ENCODE data around the gene LLGL2.

Gene LLGL2

GRCh38 chr17:75572713-75573539, 47.4 kb downstream of the LLGL2 start:
- H3K4me3 ChIP-seq (ENCODE audit: low read depth, low read length): no peak overlapping the region
- in situ Hi-C loops (cut with HindIII; ENCODE audit: low sequenced_read_pairs): no loop called here
- DNase-seq (ENCODE audit: low read depth): no peak
- TF ChIP-seq CTCF (IDR thresholded peaks at IDR 0.05; ENCODE audit: low read depth, low read length, missing control alignments): no peak

- H3K4me3 ChIP-seq (ENCODE audit: low read depth, low read length): no peak overlapping the region
- TF ChIP-seq CTCF (IDR thresholded peaks at IDR 0.05; ENCODE audit: low read depth, low read length, missing control alignments): no peak
- DNase-seq (ENCODE audit: low read depth): no peak
- in situ Hi-C loops (cut with HindIII; ENCODE audit: low sequenced_read_pairs): no loop called here
These were observed 48.1 kb downstream of the LLGL2 start for GRCh38 chr17:75573540-75573957.

GRCh38 chr17:75573994-75574393, 48.5 kb downstream of the LLGL2 start:
- in situ Hi-C loops (cut with HindIII; ENCODE audit: low sequenced_read_pairs): no loop called here
- no peak for TF ChIP-seq CTCF (IDR thresholded peaks at IDR 0.05; ENCODE audit: low read depth, low read length, missing control alignments)
- H3K4me3 ChIP-seq (ENCODE audit: low read depth, low read length): no peak overlapping the region
- no peak for DNase-seq (ENCODE audit: low read depth)

GRCh38 chr17:75574404-75575036, 49.0 kb downstream of the LLGL2 start:
- no peak for TF ChIP-seq CTCF (IDR thresholded peaks at IDR 0.05; ENCODE audit: low read depth, low read length, missing control alignments)
- in situ Hi-C loops (cut with HindIII; ENCODE audit: low sequenced_read_pairs): no loop called here
- DNase-seq (ENCODE audit: low read depth): no peak
- H3K4me3 ChIP-seq (ENCODE audit: low read depth, low read length): no peak overlapping the region

GRCh38 chr17:75575197-75575596, 49.7 kb downstream of the LLGL2 start:
- no peak for DNase-seq (ENCODE audit: low read depth)
- in situ Hi-C loops (cut with HindIII; ENCODE audit: low sequenced_read_pairs): no loop called here
- no peak overlapping the region for H3K4me3 ChIP-seq (ENCODE audit: low read depth, low read length)
- TF ChIP-seq CTCF (IDR thresholded peaks at IDR 0.05; ENCODE audit: low read depth, low read length, missing control alignments): no peak

GRCh38 chr17:75575728-75576127, 50.2 kb downstream of the LLGL2 start:
- no peak for TF ChIP-seq CTCF (IDR thresholded peaks at IDR 0.05; ENCODE audit: low read depth, low read length, missing control alignments)
- in situ Hi-C loops (cut with HindIII; ENCODE audit: low sequenced_read_pairs): no loop called here
- H3K4me3 ChIP-seq (ENCODE audit: low read depth, low read length): no peak overlapping the region
- DNase-seq (ENCODE audit: low read depth): no peak
